ENCODE measurements around the gene ZNRF3.
"Not testable (repeated sequence)": the region's sequence is repeated elsewhere in the genome, so short reads cannot be mapped to it uniquely, and the experiment has no call there.

Gene ZNRF3

DNA sequence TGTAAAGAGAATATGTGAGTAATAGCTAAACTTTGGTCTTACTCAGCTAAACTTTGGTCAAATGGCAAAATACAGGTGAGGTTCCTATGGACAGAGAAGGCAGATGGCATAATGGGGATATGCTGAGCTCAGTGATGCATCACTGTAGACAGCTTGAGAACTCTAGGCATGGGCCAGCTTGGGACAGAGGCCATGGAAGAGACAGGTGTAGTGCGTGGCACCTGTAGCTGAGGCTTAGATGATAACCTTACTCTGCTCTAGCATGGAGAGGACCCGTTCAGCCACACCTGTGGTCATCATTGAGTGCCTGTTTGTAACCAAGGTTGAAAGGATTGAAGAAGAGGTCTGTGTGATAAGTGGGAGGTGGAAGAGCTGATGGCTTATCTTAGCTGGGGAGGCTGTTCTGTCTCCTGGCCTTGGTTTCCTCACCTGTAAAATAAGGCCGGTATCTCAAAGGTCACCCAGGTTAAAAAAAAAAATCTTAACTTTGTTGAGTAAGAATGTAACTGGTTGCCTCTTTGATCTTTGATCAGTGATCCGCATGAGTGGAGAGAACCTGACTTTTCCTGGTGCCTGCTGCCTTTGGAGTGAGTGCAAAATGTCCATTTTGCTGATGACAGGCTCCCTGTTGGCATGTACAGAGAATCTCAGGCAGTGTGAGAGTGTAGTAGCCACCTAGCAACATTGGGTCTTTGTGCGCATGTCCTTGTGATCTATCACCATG lies 48.6 kb downstream of the ZNRF3 start:
- no peak for DNase-seq (ENCODE audit: low read depth in 3 of 3)

GRCh38 chr22:28933321-28933720 lies 49.9 kb downstream of the ZNRF3 start:
- no peak for DNase-seq (ENCODE audit: low read depth in 3 of 3)

DNA sequence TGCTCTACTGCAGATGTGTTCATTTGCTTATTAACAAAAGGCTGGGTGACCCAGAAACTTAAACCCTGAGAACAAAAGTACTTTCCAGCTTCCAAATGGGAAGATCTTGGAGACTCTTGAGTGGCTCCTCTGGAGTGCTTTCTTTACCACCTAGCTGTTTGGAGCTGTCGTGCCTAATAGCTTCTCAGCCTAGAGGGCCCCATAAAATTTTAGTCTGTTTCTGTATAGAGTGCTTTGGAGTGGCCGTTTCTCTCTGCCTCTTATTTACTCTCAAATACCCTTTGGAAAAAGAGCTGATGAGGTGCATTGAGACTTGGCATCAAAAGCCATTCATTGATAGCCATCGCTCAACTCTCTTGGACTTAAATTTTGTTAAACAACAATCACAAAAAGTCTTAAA lies 50.7 kb downstream of the ZNRF3 start:
- no peak for DNase-seq (ENCODE audit: low read depth in 3 of 3)

- DNase-seq (ENCODE audit: low read depth in 3 of 3), result no peak
Measured at GRCh38 chr22:28935140-28935539, 51.8 kb downstream of the ZNRF3 start.

- no peak for DNase-seq (ENCODE audit: low read depth in 3 of 3)
Measured at GRCh38 chr22:28935713-28936112, 52.3 kb downstream of the ZNRF3 start.

- no peak for DNase-seq (ENCODE audit: low read depth in 3 of 3)
Measured at GRCh38 chr22:28936200-28936599, 52.8 kb downstream of the ZNRF3 start.

- DNase-seq (ENCODE audit: low read depth in 3 of 3), result no peak
Measured at GRCh38 chr22:28937206-28938025, 54.0 kb downstream of the ZNRF3 start.

- DNase-seq (ENCODE audit: low read depth in 3 of 3), result no peak
Measured at GRCh38 chr22:28938286-28938833, 55.0 kb downstream of the ZNRF3 start.

- DNase-seq (ENCODE audit: low read depth in 3 of 3), result no peak
Measured at GRCh38 chr22:28939394-28939793, 56.0 kb downstream of the ZNRF3 start.

DNA sequence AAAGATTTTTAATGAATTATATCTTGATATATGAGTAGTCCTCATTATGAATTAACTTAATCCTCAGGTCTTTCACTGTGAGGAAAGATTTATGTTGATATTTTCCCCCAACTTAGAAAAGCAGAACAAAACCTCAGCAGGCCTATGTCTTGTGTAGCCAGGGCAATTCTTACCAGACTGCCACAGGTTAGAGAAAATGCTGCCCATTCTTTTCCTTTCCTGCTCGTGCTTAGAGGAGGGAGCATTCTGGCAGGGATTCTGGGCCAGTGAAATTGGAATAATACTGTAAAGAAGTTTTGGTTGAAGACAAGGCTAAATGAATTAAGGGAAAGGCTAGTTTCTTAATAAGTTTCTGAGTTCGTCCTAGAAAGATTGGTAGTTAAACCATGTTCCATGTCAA lies 56.6 kb downstream of the ZNRF3 start:
- DNase-seq (ENCODE audit: low read depth in 3 of 3), result no peak

DNA sequence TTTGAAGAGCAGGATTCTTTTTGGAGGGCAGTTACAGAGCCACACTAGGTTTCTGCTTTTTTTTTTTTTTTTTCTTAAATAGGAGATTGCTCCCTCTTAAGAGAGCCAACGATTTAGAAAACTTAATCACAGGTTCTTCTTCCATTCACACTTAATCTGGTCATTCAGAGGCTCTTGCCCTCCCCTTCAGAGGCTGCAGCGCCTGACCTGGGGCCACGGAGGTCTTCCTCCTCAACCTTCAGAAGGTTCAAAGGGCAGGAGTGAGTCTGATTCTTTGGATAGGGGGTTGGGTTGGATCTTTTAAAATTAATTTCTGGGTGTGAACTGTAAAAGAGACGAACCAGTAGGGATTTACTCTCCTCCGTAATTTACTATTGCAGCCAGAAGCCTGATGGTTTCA lies 57.1 kb downstream of the ZNRF3 start:
- DNase-seq (ENCODE audit: low read depth in 3 of 3), result no peak

DNA sequence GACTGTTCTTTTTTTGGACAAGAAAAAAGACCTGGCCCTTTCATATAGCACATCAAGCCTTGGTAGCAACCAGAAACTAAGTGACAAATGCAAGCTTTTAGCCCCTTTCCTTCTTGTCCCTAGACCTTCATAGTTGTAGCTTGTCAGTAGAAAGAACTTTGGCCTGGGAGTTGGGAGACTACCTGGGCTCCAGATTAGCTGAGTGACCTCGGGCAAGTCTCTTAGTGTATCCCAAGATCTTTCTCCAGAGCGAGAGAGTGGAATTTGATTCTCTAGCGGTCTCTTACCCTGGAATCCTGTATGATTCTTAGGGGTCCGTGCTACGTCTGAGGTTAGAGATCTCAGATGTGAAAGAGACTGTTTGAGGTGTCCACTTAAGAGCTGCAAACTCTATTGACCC lies 59.0 kb downstream of the ZNRF3 start:
- DNase-seq (ENCODE audit: low read depth in 3 of 3), result no peak

DNA sequence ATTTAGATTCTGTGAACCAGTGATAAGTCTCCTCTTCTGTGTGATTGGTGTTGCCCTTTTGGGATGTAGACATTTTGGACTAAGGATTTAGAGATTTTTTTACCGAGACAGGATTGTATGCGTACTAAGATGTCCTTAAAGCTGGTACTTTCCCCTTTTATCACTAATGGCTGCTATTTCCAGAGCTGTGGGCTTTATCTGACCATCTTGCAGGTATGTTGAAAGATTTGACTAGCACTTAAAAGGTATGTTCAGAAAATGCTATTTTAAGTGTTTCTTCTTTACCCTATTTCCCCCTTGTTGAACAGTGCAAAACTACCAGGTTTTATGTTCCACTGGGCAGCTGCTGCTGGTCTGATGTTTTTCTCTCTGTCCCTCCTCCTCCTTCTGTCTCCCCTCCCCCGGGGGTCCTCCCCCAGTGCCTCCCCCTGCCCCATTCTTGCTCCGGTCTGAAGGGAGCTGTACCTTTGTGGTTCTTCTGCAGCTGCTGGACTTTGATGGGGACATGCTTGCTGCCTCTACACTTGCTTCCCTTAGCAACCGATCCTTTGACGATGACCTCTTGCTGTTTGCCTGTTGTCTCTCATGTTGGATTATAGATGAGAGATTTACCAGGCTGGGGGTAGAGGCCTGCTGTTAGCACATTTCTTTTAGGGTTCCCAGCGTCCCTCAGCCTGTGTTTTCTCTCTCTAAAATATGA lies 59.6 kb downstream of the ZNRF3 start:
- DNase-seq (ENCODE audit: low read depth in 3 of 3), result no peak

DNA sequence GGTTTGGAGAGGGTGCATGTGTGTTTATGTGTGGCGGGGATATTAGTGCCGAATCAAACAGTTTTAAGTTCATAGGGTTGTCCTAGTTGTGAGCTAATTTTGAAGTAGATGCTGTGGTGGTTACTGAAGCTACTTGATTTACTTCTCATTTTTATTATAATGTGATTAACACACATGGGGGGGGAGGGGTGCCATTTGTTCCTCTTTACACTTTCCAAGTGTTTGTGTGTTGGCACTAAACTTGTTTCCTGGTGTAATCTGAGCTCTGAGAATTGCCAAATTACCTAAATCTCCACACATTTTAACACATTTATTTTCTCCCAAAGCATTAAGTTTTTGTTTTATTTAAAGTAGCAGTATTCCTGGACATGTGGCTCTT lies 60.1 kb downstream of the ZNRF3 start:
- no peak for DNase-seq (ENCODE audit: low read depth in 3 of 3)

DNA sequence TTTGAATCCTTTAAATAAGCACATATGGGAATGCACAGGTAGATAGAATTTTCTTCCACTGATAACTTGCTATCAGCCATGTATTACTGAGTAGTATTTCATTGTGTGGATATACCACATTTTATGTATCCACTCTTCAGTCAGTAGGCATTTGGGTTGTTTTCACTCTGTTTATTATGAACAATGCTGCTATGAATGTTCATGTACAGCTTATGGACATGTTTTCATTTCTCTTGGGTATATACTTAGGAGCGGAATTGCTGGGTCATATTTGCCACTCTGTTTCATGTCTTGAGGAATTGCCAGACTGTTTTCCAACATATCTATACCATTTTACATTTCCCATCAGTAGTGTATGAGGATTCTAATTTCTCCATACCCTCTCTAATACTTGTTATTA lies 63.8 kb downstream of the ZNRF3 start:
- no peak for DNase-seq (ENCODE audit: low read depth in 3 of 3)

GRCh38 chr22:28948424-28948823 lies 65.1 kb downstream of the ZNRF3 start:
- DNase-seq (ENCODE audit: low read depth in 3 of 3), result no peak

- DNase-seq (ENCODE audit: low read depth in 3 of 3), result not testable (repeated sequence)
Measured at GRCh38 chr22:28948860-28949551, 65.6 kb downstream of the ZNRF3 start.

- no peak for DNase-seq (ENCODE audit: low read depth in 3 of 3)
Measured at GRCh38 chr22:28949788-28950187, 66.4 kb downstream of the ZNRF3 start.

DNA sequence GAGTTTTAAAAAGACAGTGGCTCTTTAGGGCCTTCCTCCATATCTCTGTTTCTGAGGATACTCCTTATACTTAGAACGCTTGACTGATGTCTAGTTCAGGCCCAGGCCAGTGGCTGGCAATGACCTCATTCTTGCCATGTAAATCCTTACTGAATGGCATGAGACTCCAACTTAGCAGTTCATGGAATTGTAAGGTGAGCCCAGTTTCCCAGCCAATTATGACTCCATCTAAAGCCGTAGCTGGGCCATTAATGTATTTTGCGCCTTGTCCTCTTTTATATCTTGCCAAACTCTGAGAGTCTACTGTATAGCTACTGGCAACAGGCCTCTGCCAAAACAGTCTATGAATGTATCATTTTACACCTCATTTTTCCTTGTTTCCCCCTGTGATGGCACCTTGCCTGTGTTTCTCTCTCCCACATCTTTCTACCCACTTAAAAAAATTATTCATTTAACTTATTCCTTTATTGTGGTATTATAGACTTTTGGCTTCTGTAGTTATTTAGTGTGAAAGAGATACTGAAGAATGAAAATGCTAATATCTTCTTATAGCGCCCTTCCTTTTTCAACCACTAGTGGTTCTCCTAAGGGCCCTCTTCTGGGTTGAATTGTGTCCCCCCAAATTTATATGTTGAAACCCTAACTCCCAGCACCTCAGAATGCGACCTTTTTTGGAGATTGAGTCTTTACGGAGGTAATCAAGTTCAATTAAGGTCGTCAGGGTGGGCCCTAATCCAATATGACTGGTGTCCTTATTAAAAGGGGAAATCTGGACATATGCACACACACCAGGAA lies 67.4 kb downstream of the ZNRF3 start:
- no peak for DNase-seq (ENCODE audit: low read depth in 3 of 3)

DNA sequence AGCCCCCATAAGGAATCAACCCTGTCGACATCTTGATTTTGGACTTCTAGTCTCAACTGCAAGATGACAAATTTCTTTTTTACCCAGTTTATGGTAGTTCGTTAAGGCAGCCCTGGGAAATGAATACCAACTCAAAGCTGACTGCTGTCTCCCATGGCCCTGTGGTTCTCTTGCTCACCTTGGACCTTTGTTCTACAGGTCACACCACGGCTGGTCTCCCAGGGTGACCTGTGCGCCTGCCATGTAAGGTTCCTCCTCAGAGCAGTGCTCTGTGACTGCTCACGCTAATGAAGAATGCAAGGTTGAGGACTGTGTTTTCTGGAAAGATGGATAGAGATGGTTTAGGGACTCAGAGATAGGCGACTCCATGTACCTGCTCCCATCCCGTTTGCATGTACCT lies 68.2 kb downstream of the ZNRF3 start:
- no peak for DNase-seq (ENCODE audit: low read depth in 3 of 3)

GRCh38 chr22:28951969-28952521 lies 68.7 kb downstream of the ZNRF3 start:
- DNase-seq (ENCODE audit: low read depth in 3 of 3), result no peak

Data from stimulated activated CD4-positive, alpha-beta T cell treated with anti-CD3 and anti-CD28 coated beads, TNF-alpha, amount 100 ng/mL, for 48 hours (primary cell).